ENCODE results near the gene LDLRAD4. TPM values are rescaled to one million over a fixed set of nuclear protein-coding genes. Genes with fewer than 3 reads are reported as not detected.

LDLRAD4 gene
- polyA plus RNA-seq, 1 experiment, result not detected

GRCh38 chr18:13483316-13484270, 265.0 kb downstream of the LDLRAD4 start:
- no peak for TF ChIP-seq CTCF (IDR thresholded peaks at IDR 0.05; ENCODE audit: low read depth, low read length)
- POLR2A ChIA-PET, result no interaction called here
- no peak for DNase-seq (ENCODE audit: low read depth, low spot score)
- no peaks in the 10 kb centered on the region for H3K27me3 ChIP-seq (ENCODE audit: control insufficient read depth, insufficient read depth, low read length)
- CTCF ChIA-PET, result interaction anchor here (0.7 kb wide), 1 partner anchor 324 kb away, joined by 3 read pairs; no protein-coding TSS in a partner anchor
- no peak overlapping the region for H3K4me3 ChIP-seq (ENCODE audit: low read depth, low read length)
- H3K9me3 ChIP-seq (ENCODE audit: control insufficient read depth, insufficient read depth, low read length), result no peaks in the 10 kb centered on the region
- no peak overlapping the region for H3K27ac ChIP-seq (ENCODE audit: low read depth, low read length)

- H3K9me3 ChIP-seq (ENCODE audit: control insufficient read depth, insufficient read depth, low read length), result no peaks in the 10 kb centered on the region
- H3K27me3 ChIP-seq (ENCODE audit: control insufficient read depth, insufficient read depth, low read length), result no peaks in the 10 kb centered on the region
- DNase-seq (ENCODE audit: low read depth, low spot score), result no peak
- ChIA-PET POLR2A (no interaction called here), CTCF (no interaction called here)
- no peak overlapping the region for H3K27ac ChIP-seq (ENCODE audit: low read depth, low read length)
- TF ChIP-seq CTCF (IDR thresholded peaks at IDR 0.05; ENCODE audit: low read depth, low read length), result no peak
- no peak overlapping the region for H3K4me3 ChIP-seq (ENCODE audit: low read depth, low read length)
These were observed 266.6 kb downstream of the LDLRAD4 start for GRCh38 chr18:13485182-13485581.

GRCh38 chr18:13485604-13486003, 267.0 kb downstream of the LDLRAD4 start:
- no peak overlapping the region for H3K27ac ChIP-seq (ENCODE audit: low read depth, low read length)
- CTCF ChIA-PET, result no interaction called here
- no peak for TF ChIP-seq CTCF (IDR thresholded peaks at IDR 0.05; ENCODE audit: low read depth, low read length)
- POLR2A ChIA-PET, result no interaction called here
- no peak overlapping the region for H3K4me3 ChIP-seq (ENCODE audit: low read depth, low read length)
- no peaks in the 10 kb centered on the region for H3K27me3 ChIP-seq (ENCODE audit: control insufficient read depth, insufficient read depth, low read length)
- H3K9me3 ChIP-seq (ENCODE audit: control insufficient read depth, insufficient read depth, low read length), result no peaks in the 10 kb centered on the region
- no peak for DNase-seq (ENCODE audit: low read depth, low spot score)

- H3K4me3 ChIP-seq (ENCODE audit: low read depth, low read length), result no peak overlapping the region
- no peak overlapping the region for H3K27ac ChIP-seq (ENCODE audit: low read depth, low read length)
- no peak for TF ChIP-seq CTCF (IDR thresholded peaks at IDR 0.05; ENCODE audit: low read depth, low read length)
- ChIA-PET CTCF (no interaction called here), POLR2A (no interaction called here)
- no peaks in the 10 kb centered on the region for H3K9me3 ChIP-seq (ENCODE audit: control insufficient read depth, insufficient read depth, low read length)
- H3K27me3 ChIP-seq (ENCODE audit: control insufficient read depth, insufficient read depth, low read length), result no peaks in the 10 kb centered on the region
- no peak for DNase-seq (ENCODE audit: low read depth, low spot score)
These were observed 267.7 kb downstream of the LDLRAD4 start for GRCh38 chr18:13486284-13486683.

GRCh38 chr18:13486686-13487085, 268.1 kb downstream of the LDLRAD4 start:
- DNase-seq (ENCODE audit: low read depth, low spot score), result no peak
- no peak for TF ChIP-seq CTCF (IDR thresholded peaks at IDR 0.05; ENCODE audit: low read depth, low read length)
- Histone ChIP-seq H3K27me3 (ENCODE audit: control insufficient read depth, insufficient read depth, low read length) (no peaks in the 10 kb centered on the region), H3K9me3 (ENCODE audit: control insufficient read depth, insufficient read depth, low read length) (no peaks in the 10 kb centered on the region), H3K4me3 (ENCODE audit: low read depth, low read length) (no peak overlapping the region), H3K27ac (ENCODE audit: low read depth, low read length) (no peak overlapping the region)
- POLR2A ChIA-PET, result no interaction called here
- CTCF ChIA-PET, result no interaction called here
